Breast epithelium (tissue), 4 donors: Measurements from ENCODE around the gene ADAM23. TPM values are rescaled to one million over a fixed set of nuclear protein-coding genes. Genes with fewer than 3 reads are reported as not detected.

Source experiments
- DNase-seq, 2 donors: peaks; one replicate each; pipeline ENCODE4 v3.0.0-alpha.2; 2019; ENCODE audit warnings: low spot score in 2 of 2
- H3K27ac ChIP-seq, 2 donors: fragments of 200-600 bp; sonication (generic) in 1 of 2; one replicate each; pipeline ENCODE4 v1.5.1; 2016 to 2019; ENCODE audit warnings: mild to moderate bottlenecking in 1 of 2
- H3K27me3 ChIP-seq, 2 donors: fragments of 200-600 bp; sonication (generic) in 1 of 2; one replicate each; pipeline versions ENCODE4 v1.5.1 to v1.6.0; 2017 to 2019; ENCODE audit warnings: control low read depth in 1 of 2, mild to moderate bottlenecking in 1 of 2
- H3K36me3 ChIP-seq: fragments of 200-600 bp; one replicate; pipeline ENCODE4 v1.5.1; 2019
- H3K4me1 ChIP-seq, 2 donors: fragments of 200-600 bp; sonication (generic); one replicate each; pipeline ENCODE4 v1.5.1; 2016 to 2019; ENCODE audit warnings: control low read depth in 1 of 2
- H3K4me3 ChIP-seq, 3 donors: fragments of 200-600 bp; sonication (generic); 1 replicate in 2 of 3; 2 replicates in 1 of 3; pipeline ENCODE4 v1.5.1; 2016 to 2019; ENCODE audit warnings: mild to moderate bottlenecking in 3 of 3, moderate library complexity in 2 of 3
- H3K9me3 ChIP-seq, 2 donors: fragments of 200-600 bp; sonication (generic) in 1 of 2; one replicate each; pipeline ENCODE4 v1.5.1; 2016 to 2019; ENCODE audit warnings: control low read depth in 1 of 2
- CTCF ChIP-seq, 3 donors: fragments of 450-650 bp; IDR thresholded peaks; one replicate each; pipeline ENCODE4 v1.5.1; 2016 to 2017; ENCODE audit warnings: antibody characterized with exemption in 3 of 3, mild to moderate bottlenecking in 3 of 3, moderate library complexity in 3 of 3
- POLR2A ChIP-seq: fragments of 450-650 bp; IDR thresholded peaks from one replicate; pipeline ENCODE4 v1.6.1; 2016; ENCODE audit warnings: antibody characterized with exemption, mild to moderate bottlenecking, moderate library complexity
- POLR2AphosphoS5 ChIP-seq, 3 donors: sonication (generic); formaldehyde crosslinking; IDR thresholded peaks; one replicate each; pipeline ENCODE4 v1.6.1; 2017; ENCODE audit warnings: antibody characterized with exemption in 3 of 3
- intact Hi-C: fragments of 100-400 bp; cut with DNase I; formaldehyde crosslinking; loops from one replicate; pipeline ENCODE4 v1.15.1; 2023; ENCODE audit warnings: low total_unique reads
- total RNA-seq, 3 donors: library from RNA; depleted of rRNA; stranded (reverse); fragments of >200 nt; gene quantifications; one replicate each; pipeline ENCODE4 v1.1.0, GENCODE V29; 2016

ADAM23 gene
- total RNA-seq, 3 donors from 2014 or later, result 0.48 to 2.5 (median 0.66) TPM

GRCh38 chr2:206562375-206562774, 119.0 kb downstream of the ADAM23 start:
- Histone ChIP-seq H3K27ac (no peak overlapping the region), H3K4me1 (no peaks in the 10 kb centered on the region), H3K36me3 (no peaks in the 10 kb centered on the region), H3K27me3 (no peaks in the 10 kb centered on the region), H3K4me3 (no peak overlapping the region), H3K9me3 (no peaks in the 10 kb centered on the region)
- DNase-seq, result no peak
- TF ChIP-seq POLR2AphosphoS5 (IDR thresholded peaks at IDR 0.05), result no peak
- no peak for TF ChIP-seq POLR2A
- no peak for TF ChIP-seq CTCF (IDR thresholded peaks at IDR 0.05)
- intact Hi-C loops, result loop anchor here (10.0 kb wide), 1 partner anchor 558 kb away; no protein-coding TSS in a partner anchor

- Histone ChIP-seq H3K27ac (no peak overlapping the region), H3K9me3 (no peaks in the 10 kb centered on the region), H3K4me3 (no peak overlapping the region), H3K36me3 (no peaks in the 10 kb centered on the region), H3K27me3 (no peaks in the 10 kb centered on the region), H3K4me1 (no peaks in the 10 kb centered on the region)
- intact Hi-C loops, result loop anchor here (10.0 kb wide), 1 partner anchor 559 kb away; no protein-coding TSS in a partner anchor
- no peak for DNase-seq
- TF ChIP-seq CTCF (IDR thresholded peaks at IDR 0.05) (no peak), POLR2AphosphoS5 (IDR thresholded peaks at IDR 0.05) (no peak), POLR2A (no peak)
Observed at GRCh38 chr2:206563374-206563773, 120.0 kb downstream of the ADAM23 start.

DNA sequence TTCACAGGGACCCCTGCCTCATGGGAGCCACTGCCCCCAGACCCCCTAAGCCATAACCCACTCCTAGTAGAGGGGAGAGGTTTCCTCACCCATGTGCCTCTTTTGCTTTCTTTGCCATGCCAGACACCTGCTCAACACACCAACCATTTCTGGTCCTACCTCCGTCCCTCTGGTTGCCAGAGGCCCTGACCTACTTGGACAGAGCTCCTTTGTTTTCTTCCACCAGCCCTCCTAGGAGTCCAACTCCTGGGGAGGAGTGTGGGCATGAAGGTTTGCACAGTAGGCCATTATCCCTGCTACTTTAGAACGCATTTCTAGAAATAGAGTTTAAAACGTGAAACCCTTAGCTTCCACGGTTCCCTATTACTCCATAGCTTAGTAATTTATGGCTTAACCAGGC, 122.3 kb downstream of the ADAM23 start:
- intact Hi-C loops, result loop anchor here (10.0 kb wide), 1 partner anchor 561 kb away; no protein-coding TSS in a partner anchor
- H3K27ac ChIP-seq, result no peak overlapping the region
- TF ChIP-seq POLR2AphosphoS5 (IDR thresholded peaks at IDR 0.05), result no peak
- no peak for TF ChIP-seq POLR2A
- no peak for TF ChIP-seq CTCF (IDR thresholded peaks at IDR 0.05)
- H3K9me3 ChIP-seq, result no peaks in the 10 kb centered on the region
- DNase-seq, result no peak
- H3K36me3 ChIP-seq, result no peaks in the 10 kb centered on the region
- no peaks in the 10 kb centered on the region for H3K27me3 ChIP-seq
- H3K4me1 ChIP-seq, result no peaks in the 10 kb centered on the region
- no peak overlapping the region for H3K4me3 ChIP-seq

GRCh38 chr2:206569470-206569869, 126.1 kb downstream of the ADAM23 start:
- Histone ChIP-seq H3K36me3 (no peaks in the 10 kb centered on the region), H3K27me3 (no peaks in the 10 kb centered on the region), H3K4me3 (no peak overlapping the region), H3K27ac (no peak overlapping the region), H3K4me1 (no peaks in the 10 kb centered on the region), H3K9me3 (no peaks in the 10 kb centered on the region)
- intact Hi-C loops, result loop anchor here (10.0 kb wide), 1 partner anchor 565 kb away; no protein-coding TSS in a partner anchor
- TF ChIP-seq CTCF (IDR thresholded peaks at IDR 0.05) (no peak), POLR2A (no peak), POLR2AphosphoS5 (IDR thresholded peaks at IDR 0.05) (no peak)
- no peak for DNase-seq

GRCh38 chr2:206570199-206570598, 126.9 kb downstream of the ADAM23 start:
- H3K27me3 ChIP-seq, result no peaks in the 10 kb centered on the region
- DNase-seq, result no peak
- TF ChIP-seq CTCF (IDR thresholded peaks at IDR 0.05) (no peak), POLR2A (no peak), POLR2AphosphoS5 (IDR thresholded peaks at IDR 0.05) (no peak)
- no peak overlapping the region for H3K27ac ChIP-seq
- H3K36me3 ChIP-seq, result no peaks in the 10 kb centered on the region
- no peaks in the 10 kb centered on the region for H3K4me1 ChIP-seq
- intact Hi-C loops, result no loop called here
- H3K9me3 ChIP-seq, result no peaks in the 10 kb centered on the region
- H3K4me3 ChIP-seq, result no peak overlapping the region
